Mucosa of gallbladder (tissue), 1 donor: Measurements from ENCODE around the gene KCNMA1. TPM values are rescaled to one million over a fixed set of nuclear protein-coding genes. Genes with fewer than 3 reads are reported as not detected.
"Not testable (repeated sequence)": the region's sequence is repeated elsewhere in the genome, so short reads cannot be mapped to it uniquely, and the experiment has no call there.

Experiments used
- DNase-seq: peaks from one replicate; pipeline ENCODE4 v3.0.0-alpha.2; 2020; ENCODE audit warnings: low spot score
- total RNA-seq: library from RNA; stranded (reverse); gene quantifications from one replicate; pipeline ENCODE4 v1.2.1, GENCODE V29; 2021
- donor health status: DM: no; HTN: no; CAD: no.

The KCNMA1 gene
- total RNA-seq, 1 donor from 2014 or later = 101 TPM

DNA sequence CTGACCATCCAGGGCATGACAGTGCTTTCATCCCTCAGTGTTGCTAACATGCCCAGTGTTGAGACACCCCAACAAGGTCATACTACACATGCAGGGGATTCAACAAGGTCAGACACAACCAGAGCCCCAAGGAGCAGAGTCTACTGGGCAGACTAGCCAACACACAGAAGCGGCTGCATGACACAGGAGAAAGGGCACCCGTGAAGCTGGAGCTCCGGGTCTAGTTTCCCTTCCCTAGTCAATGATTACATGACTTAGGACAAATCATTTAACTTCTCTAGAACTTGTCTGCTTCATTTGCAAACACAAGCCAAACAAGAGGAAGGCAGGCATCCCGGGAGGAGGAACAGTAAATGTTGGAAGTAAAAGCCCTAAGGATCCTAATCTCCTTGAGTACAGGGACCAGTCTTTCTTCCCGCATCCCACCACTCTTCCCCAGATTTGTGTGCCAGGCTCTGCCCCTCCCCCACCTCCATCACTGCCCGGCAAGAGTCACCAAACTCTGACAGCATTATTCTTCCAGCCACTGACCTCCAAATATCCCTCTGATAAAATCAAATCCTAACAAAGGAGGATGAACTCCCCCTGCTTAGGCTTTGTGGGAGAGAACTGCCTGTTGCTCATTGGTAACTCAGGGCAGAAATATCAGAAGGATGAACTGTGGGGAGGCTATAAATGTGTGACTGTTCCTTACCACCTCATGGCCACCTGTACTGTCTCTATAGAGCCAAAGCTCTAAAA lies 104.3 kb downstream of the KCNMA1 start:
- DNase-seq = peak; percentile 54

DNA sequence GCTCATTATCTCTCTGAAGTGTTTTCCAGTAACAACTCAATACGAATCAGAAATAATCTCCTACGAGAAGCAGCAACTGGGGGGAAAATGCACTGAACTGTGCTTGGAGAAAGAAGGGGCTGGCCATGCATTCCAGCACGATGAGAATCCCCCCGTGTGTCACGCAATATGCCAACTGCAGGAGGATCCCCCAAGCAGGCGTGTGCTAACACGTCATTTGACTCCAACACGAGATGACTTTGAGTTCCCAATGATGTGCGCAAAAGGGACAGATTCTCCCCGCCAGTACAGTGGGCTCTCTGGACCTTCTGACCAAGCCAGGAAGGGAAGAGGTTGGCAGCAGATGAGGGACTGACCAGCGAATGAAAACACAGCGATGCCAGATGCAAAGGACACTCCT lies 105.5 kb downstream of the KCNMA1 start:
- no peak for DNase-seq

DNA sequence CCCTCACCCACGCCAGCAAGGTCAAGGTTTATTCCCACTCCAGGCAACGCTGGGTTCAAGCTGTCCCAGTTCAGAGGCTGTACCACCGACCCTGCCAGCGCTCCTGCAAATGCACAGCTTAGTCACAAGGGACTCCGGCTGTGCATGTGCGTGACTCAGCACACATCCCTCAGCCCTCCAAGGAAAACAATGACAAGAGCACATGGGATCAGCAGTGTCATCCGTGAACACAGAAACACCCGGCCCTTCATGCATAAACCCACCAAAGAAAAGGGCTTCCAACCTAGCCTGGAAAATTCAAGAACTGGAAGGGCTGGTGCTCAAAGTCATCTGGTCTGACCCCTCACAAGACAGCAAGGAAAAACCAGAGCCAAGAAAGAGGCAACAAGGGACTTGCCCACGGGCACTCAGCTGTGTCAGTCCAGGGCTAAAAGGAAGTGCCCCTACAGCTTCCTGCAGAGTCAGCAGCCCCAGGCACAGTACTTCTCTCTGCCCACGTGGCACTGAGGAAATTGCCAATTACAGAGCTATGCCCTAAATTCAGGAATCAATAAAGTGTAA lies 106.1 kb downstream of the KCNMA1 start:
- DNase-seq = peak; percentile 58

DNA sequence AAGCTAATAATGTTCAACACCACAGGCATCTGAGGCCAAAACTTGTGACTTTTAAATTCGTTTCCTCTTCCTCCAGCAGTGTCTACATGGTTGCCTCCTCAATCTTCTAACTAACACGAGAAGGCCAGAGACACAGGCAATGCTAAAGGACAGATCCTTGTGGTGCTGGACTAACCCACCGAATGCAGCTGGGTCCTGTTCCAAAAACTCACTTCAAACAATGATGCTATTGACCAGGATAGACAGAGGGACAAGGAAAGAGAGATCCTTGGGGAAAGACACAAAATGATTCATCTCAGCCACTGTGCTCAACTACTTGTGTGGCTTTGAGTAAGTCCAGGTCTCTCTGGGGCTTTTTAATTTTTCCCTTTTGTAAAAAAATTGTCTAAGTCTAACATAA lies 107.6 kb downstream of the KCNMA1 start:
- no peak for DNase-seq

DNA sequence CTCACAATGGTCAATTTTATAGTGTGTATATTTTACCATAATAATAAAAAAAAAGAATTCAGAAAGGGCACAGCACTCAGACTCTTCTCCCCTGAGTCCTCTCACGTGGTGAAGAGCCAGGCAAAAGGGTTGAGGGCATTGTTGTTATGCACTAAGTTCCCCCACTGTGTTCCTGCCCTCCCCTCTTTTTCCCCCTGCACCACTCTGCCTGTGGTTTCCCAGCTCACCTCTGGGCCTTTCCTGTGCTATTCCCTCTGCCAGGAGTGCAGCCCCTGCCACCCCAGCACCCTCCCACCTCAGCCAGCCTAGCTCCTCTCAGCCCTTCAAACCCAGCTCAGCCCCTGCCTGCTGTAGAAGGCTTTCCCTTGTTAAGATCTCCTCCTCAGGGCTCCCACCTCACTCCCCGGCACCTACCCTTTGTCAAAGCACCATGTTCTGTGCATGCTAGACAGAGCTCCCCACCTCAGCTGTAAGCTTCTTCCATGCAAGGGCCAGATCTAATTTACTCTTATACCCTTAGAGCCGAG lies 108.5 kb downstream of the KCNMA1 start:
- DNase-seq = no peak

DNA sequence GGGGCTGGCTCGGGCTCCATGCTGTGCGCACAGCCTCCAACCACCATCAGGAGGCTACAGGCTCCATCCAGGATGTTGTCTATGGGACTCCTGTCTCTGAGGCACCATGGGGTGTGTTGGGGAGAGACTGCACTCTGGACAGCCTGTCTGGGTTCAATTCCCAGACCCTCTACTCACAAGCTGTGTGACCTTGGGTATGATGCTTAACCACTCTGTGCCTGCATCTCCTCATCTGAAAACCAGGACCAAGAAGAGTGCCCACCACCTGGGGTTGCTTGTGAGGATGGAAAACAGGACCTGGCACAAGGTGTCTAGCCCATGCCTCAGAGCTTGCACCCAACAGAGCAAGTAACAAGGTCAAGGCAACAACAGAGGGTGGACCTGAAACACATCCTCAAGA lies 109.8 kb downstream of the KCNMA1 start:
- no peak for DNase-seq

DNA sequence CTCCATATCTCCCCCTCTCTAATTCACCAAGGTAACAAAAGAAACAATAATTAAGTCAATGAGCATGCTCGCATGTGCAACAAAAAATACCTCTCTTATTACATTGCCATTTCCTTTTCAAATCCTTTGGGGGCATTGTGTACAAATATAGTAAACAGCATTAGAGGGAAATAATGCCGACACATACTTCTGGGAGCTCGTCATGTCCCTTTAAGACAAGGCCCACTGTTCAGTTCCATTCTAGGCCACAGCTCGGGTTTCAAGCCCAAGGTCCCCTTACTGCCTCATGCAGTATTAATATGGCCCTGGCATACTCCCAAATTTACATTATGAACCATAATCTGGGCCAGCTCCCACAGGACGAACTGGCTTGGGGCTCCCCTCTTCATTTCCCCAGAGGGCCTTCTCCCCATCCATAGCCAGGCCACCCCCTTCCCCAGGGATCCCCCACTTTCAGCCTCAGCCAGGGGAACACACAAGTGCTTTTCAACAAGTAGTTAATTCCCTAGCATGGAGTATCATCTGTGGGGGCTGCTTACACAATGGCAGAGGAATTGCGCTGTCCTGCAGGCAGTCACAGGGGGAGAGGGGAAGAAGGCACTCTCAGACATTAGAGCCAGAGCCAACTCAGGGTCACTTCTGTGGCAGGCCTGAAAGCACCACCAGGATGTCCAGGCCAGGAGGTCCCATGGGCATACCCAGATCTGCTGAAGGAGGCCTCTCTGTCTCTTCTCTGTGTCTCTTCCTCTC lies 110.6 kb downstream of the KCNMA1 start:
- DNase-seq = no peak

DNA sequence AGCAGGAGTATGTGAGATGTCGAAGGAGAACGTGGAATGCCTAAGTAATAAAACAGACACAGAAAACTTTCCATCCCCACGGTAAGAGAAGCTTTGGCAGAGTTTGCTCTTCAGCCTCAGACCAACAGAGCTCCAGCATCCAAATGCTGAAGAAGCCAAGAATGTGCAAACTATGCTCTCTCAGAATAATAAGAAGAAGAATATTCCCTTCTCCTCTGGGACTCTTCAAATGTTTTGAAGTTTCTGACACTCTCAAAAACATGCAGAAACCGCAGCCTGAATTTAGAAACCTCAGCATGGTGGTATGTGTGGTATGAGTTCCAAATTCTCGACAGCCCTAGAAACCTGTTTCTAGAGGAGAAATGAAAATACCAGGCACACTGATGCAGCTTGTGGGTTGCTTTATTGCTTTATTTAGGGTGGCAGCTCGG lies 113.3 kb downstream of the KCNMA1 start:
- peak; percentile 16 for DNase-seq

DNA sequence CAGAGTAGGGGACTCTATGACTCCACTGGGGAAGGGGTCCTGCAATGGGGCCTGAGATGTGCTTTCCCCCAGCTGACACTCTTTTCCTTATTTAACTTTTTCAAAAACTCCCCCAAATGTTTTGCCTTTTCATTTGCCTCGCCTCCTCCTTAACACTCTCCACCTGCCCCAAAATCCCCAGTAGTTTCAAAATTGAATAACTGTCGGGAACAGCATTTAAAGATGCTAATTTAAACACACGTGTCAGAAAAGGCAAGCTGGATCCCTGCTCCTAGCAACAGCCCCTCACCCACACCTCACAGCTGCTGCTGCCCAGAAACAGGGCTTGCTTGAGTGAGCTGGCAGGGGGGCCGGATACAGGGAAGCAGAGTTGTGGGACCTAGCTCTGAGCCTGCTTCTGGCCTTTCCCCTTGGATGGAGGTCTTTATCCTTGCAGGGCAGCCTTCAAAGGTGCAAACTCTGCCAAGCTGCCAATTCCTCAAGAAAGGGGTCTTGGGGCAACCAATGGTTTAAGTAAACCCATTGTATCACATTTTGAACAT lies 115.3 kb downstream of the KCNMA1 start:
- DNase-seq = no peak

DNA sequence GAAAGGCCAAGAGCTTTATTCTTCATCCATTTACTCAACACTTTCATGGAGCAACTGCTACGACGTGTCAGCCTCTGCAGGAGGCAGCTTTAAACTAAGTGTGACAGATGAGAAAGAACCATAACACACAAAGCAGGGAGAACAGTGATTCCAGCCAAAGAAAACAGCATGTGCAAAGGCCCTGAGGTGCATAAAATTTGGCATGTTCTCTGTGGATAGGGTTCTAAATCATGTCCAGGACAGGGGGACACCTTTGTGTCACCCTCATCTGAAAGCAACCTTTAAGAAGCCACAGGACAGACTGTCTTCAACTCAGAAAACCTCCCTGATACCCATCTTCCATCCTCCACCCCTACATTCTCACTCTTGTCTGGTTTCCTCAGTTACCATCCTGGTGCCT lies 116.6 kb downstream of the KCNMA1 start:
- no peak for DNase-seq

DNA sequence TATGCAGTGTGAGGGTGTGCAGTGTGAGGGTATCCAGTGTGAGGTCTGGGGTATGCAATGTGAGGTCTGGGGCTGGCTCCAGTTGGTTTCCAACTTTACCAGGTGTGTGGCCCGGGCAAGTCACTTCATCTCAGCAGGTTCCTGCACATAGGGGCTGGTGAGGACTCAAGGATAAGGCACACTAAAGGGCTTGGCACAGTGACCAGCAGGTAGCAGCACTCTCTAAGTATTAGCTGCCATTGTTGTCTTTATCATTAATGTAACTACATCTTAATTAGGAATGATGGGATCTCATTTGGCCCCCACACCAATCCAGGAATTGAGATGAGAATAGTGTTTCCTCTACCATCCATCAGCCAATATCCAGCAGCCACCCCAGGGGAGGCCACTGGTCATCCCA lies 117.3 kb downstream of the KCNMA1 start:
- no peak for DNase-seq

DNA sequence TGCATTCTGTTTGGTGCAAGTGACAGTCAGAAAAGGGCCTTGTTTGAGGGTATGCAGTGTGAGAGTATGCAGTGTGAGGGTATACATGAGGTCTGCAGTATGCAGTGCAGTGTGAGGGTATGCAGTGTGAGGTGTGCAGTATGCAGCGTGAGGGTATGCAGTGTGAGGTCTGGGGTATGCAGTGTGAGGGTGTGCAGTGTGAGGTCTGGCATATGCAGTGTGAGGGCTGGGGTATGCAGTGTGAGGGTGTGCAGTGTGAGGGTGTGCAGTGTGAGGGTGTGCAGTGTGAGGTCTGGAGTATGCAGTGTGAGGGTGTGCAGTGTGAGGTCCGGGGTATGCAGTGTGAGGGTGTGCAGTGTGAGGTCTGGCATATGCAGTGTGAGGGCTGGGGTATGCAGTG lies 117.8 kb downstream of the KCNMA1 start:
- DNase-seq = not testable (repeated sequence)

DNA sequence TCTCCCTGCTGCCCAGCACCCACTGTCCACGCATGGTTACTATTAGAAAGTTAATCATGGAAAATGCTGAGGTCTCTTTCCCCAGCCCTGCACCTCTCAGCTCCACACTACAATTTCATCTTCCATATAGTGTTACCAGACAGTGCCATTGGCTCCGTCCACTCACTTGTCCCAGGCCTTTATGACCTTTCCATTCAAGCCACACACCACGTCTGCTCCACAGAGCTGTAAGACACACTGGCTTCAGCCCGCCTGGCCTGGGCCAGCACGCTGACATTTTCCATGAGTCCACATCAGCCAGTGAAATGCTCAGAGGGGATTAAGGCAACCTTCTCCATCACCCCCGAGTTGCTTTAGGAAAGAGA lies 118.7 kb downstream of the KCNMA1 start:
- no peak for DNase-seq

DNA sequence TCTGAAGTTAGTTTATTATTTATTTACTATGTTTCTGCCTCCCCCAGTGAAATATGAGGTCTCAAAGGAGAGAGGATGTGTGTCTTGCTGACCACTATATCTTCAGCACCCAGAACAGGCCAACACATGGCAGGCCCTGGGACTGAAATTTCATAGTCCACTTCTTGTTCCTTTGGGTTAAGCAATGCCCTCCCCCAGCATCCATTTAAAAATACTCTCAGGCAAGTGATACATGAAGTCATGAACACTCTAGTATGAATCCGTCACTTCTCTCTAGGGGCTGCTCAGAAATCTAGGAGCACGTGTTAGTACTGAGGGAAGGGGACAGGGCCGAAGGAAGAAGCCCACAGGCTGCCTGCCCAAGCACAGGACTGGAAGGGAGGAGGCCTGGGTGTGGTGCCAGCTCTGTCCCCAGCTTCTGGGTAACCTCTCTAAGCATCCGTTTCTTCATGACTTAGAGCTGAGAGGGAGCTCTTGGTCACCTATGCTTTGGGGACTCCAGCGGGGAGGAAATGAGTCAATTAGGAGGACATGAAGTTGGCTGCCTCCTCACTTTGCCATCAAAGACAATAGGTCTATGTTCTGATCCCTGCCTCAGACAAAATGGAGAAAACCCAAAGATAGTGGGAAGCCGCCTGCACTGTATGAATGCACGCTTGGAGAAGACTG lies 119.2 kb downstream of the KCNMA1 start:
- no peak for DNase-seq

DNA sequence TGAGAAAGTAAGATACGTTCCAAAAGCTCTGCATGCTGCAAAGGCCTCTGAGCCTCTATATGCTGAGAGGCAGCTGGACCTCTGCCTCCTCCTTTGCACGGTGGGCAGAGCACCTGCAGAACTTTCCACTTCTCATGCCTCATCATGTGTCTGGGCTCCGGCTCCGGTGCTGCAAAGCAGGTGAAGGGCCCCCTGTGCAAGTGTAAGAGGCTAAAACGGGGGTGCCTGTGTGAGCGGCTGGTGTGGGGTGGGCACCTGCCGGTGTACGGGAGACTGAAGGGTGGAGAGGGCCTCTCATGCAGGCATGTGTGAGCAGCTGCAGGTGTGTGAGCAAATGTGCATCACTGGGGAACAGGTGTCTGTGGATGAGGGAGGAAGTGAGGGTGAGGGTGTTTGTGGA lies 121.0 kb downstream of the KCNMA1 start:
- DNase-seq = no peak

DNA sequence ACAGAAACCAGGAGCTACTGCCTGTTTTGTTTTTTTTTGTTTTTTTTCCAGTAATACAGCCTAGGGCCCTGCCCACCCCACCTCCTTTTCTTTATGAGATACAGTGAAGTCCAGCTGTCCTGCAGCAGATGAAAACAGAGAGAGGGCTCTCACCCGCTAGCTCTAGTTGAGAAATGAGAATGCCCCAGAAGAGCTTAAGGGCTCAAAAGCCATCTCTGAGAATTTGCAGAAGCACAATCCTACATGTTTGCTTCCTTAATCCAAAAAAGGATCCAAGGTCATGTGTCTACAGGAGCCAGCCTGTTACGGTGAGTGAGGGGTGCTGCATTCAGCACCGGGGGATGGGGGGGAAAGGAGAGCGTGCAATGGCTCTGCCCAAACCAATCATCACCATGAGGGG lies 122.7 kb downstream of the KCNMA1 start:
- no peak for DNase-seq

DNA sequence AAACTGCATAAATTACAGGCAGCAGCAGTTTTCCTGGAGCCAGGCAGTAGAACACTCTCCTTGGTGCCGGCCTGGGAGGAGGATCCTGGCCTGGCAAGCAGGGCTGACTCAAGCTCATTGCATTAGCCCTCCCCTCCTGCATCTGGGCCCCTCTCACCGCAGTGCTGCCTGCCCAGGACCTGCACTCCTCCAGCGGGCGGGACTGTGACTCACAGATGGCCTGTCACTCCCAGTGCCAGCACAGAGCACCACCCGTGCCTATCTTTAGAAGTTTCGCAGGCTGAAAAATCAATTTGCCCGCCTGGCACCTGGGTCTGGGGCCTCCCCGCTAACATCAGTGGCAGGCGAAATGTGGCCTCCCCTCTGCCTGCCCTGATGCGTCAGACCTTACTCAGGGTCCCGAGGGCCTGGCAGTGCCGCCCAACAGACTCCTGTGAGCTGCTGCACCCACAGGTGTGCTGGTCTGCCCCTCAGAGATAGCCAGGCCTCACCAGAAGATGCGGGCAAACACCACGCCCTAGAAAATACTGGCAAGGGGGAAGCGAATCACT lies 123.8 kb downstream of the KCNMA1 start:
- DNase-seq = peak; percentile 78

DNA sequence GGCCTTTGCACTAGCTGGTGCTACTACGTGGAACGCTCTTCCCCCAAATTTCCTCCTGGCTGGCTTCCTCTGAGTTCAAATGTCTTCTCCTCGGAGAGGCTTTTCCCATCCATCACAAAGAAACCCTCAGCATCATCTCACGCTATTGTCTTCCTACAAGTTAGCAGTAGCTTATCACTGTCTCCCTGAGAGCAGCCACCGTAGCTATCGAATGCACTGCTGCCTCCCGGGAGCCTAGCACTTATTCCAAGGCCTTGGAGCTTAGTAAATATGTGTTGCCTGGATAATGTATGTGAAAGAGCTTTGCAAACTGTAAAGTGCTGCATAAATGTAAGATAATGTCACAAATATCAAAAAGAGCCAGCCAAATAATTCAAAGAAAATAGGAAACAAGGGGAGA lies 124.4 kb downstream of the KCNMA1 start:
- DNase-seq = no peak

DNA sequence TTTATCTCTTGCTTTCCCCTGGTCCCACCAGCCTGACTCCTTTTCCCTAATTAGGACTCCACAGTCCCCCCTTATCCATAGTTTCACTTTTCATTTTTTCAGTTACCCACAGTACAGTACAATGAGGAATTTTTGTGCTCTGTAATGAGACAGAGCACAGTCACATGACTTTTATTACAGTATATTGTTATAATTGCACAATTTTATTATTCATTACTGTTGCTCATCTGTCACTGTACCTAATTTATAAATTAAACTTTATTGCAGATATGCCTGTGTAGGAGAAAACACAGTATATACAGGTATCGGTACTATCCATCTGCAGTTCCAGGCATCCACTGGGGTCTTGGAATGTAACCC lies 125.4 kb downstream of the KCNMA1 start:
- no peak for DNase-seq

DNA sequence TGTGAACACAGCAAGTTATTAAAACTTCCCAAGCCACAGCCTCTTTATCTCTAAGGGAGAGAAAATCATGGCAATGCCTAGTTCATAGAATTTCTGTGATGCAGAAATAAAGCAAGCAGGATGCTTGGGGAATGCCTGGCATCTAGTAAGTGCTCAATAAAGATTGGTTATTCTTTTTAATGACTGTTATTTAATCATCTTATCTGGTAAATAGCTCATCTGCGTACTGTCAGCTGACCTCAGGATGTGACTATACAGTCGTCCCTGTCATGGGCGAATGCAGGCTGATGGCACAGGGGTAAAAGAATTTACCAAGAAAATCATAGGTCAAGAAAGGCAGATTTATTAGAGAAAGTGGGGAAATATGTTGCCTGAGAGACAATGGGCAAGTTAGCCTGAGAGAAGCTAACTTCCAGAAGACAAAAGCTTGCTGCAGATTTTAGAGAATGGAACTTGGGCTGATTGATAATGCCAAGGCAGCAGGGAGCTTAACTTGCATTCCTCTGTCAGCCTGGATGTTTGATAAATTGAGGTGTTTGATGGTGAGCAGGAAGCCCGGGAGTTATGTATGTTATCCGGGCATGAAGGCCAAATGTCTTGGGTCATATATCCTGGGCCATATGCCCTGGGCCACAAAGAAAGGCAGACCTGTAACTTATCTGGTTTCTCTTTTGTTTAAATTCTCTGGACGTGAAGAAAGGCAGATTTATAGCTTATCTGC lies 126.0 kb downstream of the KCNMA1 start:
- DNase-seq = no peak

DNA sequence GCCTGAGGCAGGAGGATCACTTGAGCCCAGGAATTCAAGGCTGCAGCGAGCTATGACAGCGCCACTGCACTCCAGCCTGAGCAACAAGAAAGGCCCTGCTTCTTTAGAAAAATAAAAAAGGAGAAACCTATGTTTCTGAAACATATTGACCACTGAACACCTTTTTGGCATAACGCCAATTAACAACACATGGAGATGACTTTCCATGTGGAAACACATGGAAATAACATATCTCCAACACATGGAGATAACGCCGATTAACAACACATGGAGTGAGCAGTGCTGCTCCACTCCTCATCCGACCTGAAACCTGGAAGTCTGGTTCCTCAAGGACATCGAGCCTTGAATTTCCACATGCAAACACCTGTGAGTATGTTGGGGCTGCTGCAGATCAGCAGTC lies 126.9 kb downstream of the KCNMA1 start:
- no peak for DNase-seq
